NB4 (cell line): Measurements from ENCODE around the gene FILIP1L.

Experiments used
- POLR2A ChIP-seq: IDR thresholded peaks from 2 replicates; pipeline ENCODE4 v1.6.1; 2011; ENCODE audit warnings: mild to moderate bottlenecking; ENCODE audit not compliant: insufficient read length; ENCODE audit errors: extremely low read depth
- TF ChIP-seq, protein P1 (sequence below): IDR thresholded peaks from one replicate; pipeline ENCODE4 v1.5.1; 2012; ENCODE audit warnings: low read depth, low read length

DNA sequence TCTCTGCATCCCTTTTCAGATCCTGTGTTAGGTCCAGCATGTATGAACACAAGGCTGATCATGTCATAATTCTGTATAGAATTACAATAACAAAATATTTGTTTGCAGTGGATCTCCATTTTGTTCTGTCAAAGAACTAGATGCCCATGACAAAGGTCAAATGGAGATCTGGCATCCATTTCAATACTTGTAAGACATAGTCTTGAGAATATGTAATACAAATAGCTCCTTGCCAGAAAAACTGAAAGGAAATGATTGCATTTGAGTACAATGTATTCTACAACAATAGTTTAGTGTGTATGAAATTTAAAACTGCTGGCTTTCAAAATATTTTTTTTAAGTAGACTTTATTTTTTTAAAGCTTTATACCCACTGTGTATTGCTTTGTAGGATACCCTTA is 195.6 kb downstream of the FILIP1L start:
- TF ChIP-seq, protein P1, sequence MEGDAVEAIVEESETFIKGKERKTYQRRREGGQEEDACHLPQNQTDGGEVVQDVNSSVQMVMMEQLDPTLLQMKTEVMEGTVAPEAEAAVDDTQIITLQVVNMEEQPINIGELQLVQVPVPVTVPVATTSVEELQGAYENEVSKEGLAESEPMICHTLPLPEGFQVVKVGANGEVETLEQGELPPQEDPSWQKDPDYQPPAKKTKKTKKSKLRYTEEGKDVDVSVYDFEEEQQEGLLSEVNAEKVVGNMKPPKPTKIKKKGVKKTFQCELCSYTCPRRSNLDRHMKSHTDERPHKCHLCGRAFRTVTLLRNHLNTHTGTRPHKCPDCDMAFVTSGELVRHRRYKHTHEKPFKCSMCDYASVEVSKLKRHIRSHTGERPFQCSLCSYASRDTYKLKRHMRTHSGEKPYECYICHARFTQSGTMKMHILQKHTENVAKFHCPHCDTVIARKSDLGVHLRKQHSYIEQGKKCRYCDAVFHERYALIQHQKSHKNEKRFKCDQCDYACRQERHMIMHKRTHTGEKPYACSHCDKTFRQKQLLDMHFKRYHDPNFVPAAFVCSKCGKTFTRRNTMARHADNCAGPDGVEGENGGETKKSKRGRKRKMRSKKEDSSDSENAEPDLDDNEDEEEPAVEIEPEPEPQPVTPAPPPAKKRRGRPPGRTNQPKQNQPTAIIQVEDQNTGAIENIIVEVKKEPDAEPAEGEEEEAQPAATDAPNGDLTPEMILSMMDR = no peak
- TF ChIP-seq POLR2A = no peak
